KMS-11 (cell line): ENCODE results near the gene TPD52L2.
A peak's percentile ranks its signal among the peaks of the same experiment; 100 is the strongest.

Experiments
- H2AFZ ChIP-seq: fragments of 200-600 bp; sonication (generic); 2 replicates; pipeline ENCODE4 v1.6.1; 2016; ENCODE audit warnings: antibody characterized with exemption, mixed run types, low read depth
- H3K27ac ChIP-seq: fragments of 200-600 bp; sonication (generic); 2 replicates; pipeline ENCODE4 v1.6.1; 2016; ENCODE audit warnings: mild to moderate bottlenecking, mixed run types
- H3K27me3 ChIP-seq: fragments of 200-600 bp; sonication (generic); 2 replicates; pipeline ENCODE4 v1.6.1; 2017; ENCODE audit warnings: mild to moderate bottlenecking, low read depth, mixed run types, moderate library complexity; ENCODE audit not compliant: insufficient read depth
- H3K36me3 ChIP-seq: fragments of 200-600 bp; sonication (generic); 2 replicates; pipeline ENCODE4 v1.6.1; 2017; ENCODE audit warnings: mild to moderate bottlenecking, mixed run types; ENCODE audit not compliant: insufficient read depth
- H3K4me1 ChIP-seq: fragments of 200-600 bp; sonication (generic); 2 replicates; pipeline ENCODE4 v1.6.1; 2016; ENCODE audit warnings: mild to moderate bottlenecking, low read depth, mixed run types; ENCODE audit not compliant: poor library complexity, severe bottlenecking
- H3K4me2 ChIP-seq: fragments of 200-600 bp; sonication (generic); 2 replicates; pipeline ENCODE4 v1.7.0; 2016; ENCODE audit warnings: mild to moderate bottlenecking, mixed run types
- H3K4me3 ChIP-seq: fragments of 200-600 bp; sonication (generic); IDR thresholded peaks from 2 replicates; pipeline ENCODE4 v1.6.1; 2017; ENCODE audit warnings: low read depth, low read length, mixed read lengths; ENCODE audit not compliant: insufficient read depth
- H3K79me2 ChIP-seq: fragments of 200-600 bp; sonication (generic); 2 replicates; pipeline ENCODE4 v1.6.1; 2016; ENCODE audit warnings: low read depth, mixed run types; ENCODE audit not compliant: insufficient read depth
- H3K9ac ChIP-seq: fragments of 200-600 bp; sonication (generic); 2 replicates; pipeline ENCODE4 v1.6.1; 2016; ENCODE audit warnings: mild to moderate bottlenecking, mixed run types
- H4K20me1 ChIP-seq: fragments of 200-600 bp; sonication (generic); 2 replicates; pipeline ENCODE4 v1.6.1; 2016; ENCODE audit warnings: mild to moderate bottlenecking, mixed run types; ENCODE audit not compliant: insufficient read depth
- CTCF ChIP-seq: fragments of 200-600 bp; sonication (generic); conservative IDR thresholded peaks from 2 replicates; pipeline ENCODE4 v1.6.1; 2017; ENCODE audit warnings: low read depth, mild to moderate bottlenecking, antibody characterized with exemption, low read length, moderate library complexity, mixed read lengths

The TPD52L2 gene

GRCh38 chr20:63864978-63865640 lies at the start of gene TPD52L2:
Gene TPD52L2, plus strand, starts transcription at chr20:63865270. Its CDS starts 96 bp downstream, at chr20:63865366.
- TF ChIP-seq CTCF = no peak
- H3K79me2 ChIP-seq = peaks cover 32% of the 10 kb centered on the region
- H3K4me2 ChIP-seq = peak within 1 kb of the TSS; percentile 85
- H4K20me1 ChIP-seq = 0 out of 2 replicates have a peak, but pooled peaks cover 3% of the 10 kb centered on the region
- H3K4me1 ChIP-seq = peaks cover 13% of the 10 kb centered on the region
- peak within 1 kb of the TSS; percentile 89 for H2AFZ ChIP-seq
- H3K27ac ChIP-seq = peak within 1 kb of the TSS; percentile 56
- H3K27me3 ChIP-seq = no peaks in the 10 kb centered on the region
- H3K4me3 ChIP-seq = no peak within 1 kb of the TSS
- no peaks in the 10 kb centered on the region for H3K36me3 ChIP-seq
- peak within 1 kb of the TSS; percentile 71 for H3K9ac ChIP-seq

- Histone ChIP-seq H3K27me3 (peaks cover 72% of the 10 kb centered on the region), H3K36me3 (no peaks in the 10 kb centered on the region), H3K9ac (no peak overlapping the region), H3K27ac (no peak overlapping the region), H3K4me1 (no peaks in the 10 kb centered on the region), H4K20me1 (no peaks in the 10 kb centered on the region), H3K4me2 (no peak overlapping the region), H3K79me2 (no peaks in the 10 kb centered on the region), H3K4me3 (no peak overlapping the region), H2AFZ (no peak overlapping the region)
- no peak for TF ChIP-seq CTCF
Observed at GRCh38 chr20:63815615-63816253, 49.3 kb upstream of the TPD52L2 start.

GRCh38 chr20:63819224-63819921 lies 45.7 kb upstream of the TPD52L2 start:
- no peak overlapping the region for H3K27ac ChIP-seq
- H3K4me3 ChIP-seq = no peak overlapping the region
- H3K4me2 ChIP-seq = no peak overlapping the region
- no peaks in the 10 kb centered on the region for H4K20me1 ChIP-seq
- H2AFZ ChIP-seq = no peak overlapping the region
- peaks cover 77% of the 10 kb centered on the region for H3K27me3 ChIP-seq
- H3K4me1 ChIP-seq = no peaks in the 10 kb centered on the region
- TF ChIP-seq CTCF = no peak
- no peaks in the 10 kb centered on the region for H3K79me2 ChIP-seq
- no peak overlapping the region for H3K9ac ChIP-seq
- no peaks in the 10 kb centered on the region for H3K36me3 ChIP-seq

GRCh38 chr20:63821811-63822210 lies 43.3 kb upstream of the TPD52L2 start:
- Histone ChIP-seq H2AFZ (no peak overlapping the region), H3K27me3 (peaks cover 95% of the 10 kb centered on the region), H3K4me2 (no peak overlapping the region), H4K20me1 (no peaks in the 10 kb centered on the region), H3K9ac (no peak overlapping the region), H3K4me1 (no peaks in the 10 kb centered on the region), H3K36me3 (no peaks in the 10 kb centered on the region), H3K27ac (no peak overlapping the region), H3K4me3 (no peak overlapping the region), H3K79me2 (no peaks in the 10 kb centered on the region)
- no peak for TF ChIP-seq CTCF
